ENCODE data around the gene ADIG. TPM values are rescaled to one million over a fixed set of nuclear protein-coding genes. Genes with fewer than 3 reads are reported as not detected.

The ADIG gene
- polyA plus RNA-seq, 2 donors, result not detected

DNA sequence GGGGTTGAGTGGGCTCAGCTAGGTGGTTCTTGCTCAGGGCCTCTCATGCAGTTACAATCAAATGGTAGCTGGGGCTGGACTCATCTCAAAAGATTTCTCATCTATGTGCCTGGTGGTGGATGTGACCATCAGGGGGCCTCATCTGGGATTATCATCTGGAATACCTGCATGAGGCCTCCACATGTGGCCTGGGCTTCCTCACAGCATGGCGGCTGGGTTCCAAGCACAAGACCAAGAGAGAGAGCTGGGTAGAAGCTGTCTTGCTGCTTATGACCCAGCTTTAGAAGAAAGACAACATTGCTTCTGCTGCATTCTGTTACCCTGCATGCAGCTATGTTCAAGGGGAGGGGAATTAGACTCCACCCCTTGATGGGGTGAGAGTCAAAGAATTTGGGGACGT is 43.1 kb downstream of the ADIG start:
- no peaks in the 10 kb centered on the region for H3K27me3 ChIP-seq (ENCODE audit: control insufficient read depth in 1 of 2, insufficient read depth in 2 of 2, low read length in 2 of 2)
- no peak overlapping the region for H3K4me3 ChIP-seq (ENCODE audit: low read depth in 1 of 2, low read length in 2 of 2)
- no peak overlapping the region for H3K27ac ChIP-seq (ENCODE audit: low read depth in 2 of 2, low read length in 1 of 2)
- H3K9me3 ChIP-seq (ENCODE audit: control insufficient read depth in 2 of 2, insufficient read depth in 1 of 2, low read depth in 1 of 2, low read length in 1 of 2), result peaks cover 0 to 8% of the 10 kb centered on the region in 2 donors
- 73 to 91% methylated on average over 2 of the region's 2 CpGs for WGBS, 2 donors
- H3K36me3 ChIP-seq (ENCODE audit: control insufficient read depth in 2 of 2, insufficient read depth in 2 of 2, low read length in 1 of 2), result peaks cover 0 to 3% of the 10 kb centered on the region in 2 donors
- H3K4me1 ChIP-seq (ENCODE audit: control insufficient read depth in 2 of 2, insufficient read depth in 2 of 2, low read length in 1 of 2), result no peaks in the 10 kb centered on the region

DNA sequence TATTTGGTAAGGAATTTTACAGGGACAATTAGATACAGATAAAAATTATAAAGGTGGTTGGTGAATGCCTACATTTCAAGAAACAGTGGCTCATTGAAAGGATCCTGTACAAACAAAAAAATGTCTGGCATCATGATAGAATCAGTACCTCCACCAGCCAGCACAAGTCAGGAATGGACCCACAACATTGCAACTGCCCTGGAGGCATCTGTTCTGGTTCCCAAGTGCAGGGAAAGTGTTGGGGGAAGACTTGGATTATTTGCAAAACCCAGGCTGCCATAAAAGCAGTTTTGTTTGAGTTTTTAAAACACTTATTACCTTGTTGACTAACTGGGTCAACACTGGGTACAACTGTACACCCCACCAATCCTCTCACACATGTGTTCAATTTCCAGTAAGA is 44.9 kb downstream of the ADIG start:
- Histone ChIP-seq H3K27me3 (ENCODE audit: control insufficient read depth in 1 of 2, insufficient read depth in 2 of 2, low read length in 2 of 2) (no peaks in the 10 kb centered on the region), H3K36me3 (ENCODE audit: control insufficient read depth in 2 of 2, insufficient read depth in 2 of 2, low read length in 1 of 2) (peaks cover 0 to 7% of the 10 kb centered on the region in 2 donors), H3K27ac (ENCODE audit: low read depth in 2 of 2, low read length in 1 of 2) (no peak overlapping the region), H3K4me3 (ENCODE audit: low read depth in 1 of 2, low read length in 2 of 2) (no peak overlapping the region), H3K9me3 (ENCODE audit: control insufficient read depth in 2 of 2, insufficient read depth in 1 of 2, low read depth in 1 of 2, low read length in 1 of 2) (peaks cover 0 to 8% of the 10 kb centered on the region in 2 donors), H3K4me1 (ENCODE audit: control insufficient read depth in 2 of 2, insufficient read depth in 2 of 2, low read length in 1 of 2) (no peaks in the 10 kb centered on the region)

DNA sequence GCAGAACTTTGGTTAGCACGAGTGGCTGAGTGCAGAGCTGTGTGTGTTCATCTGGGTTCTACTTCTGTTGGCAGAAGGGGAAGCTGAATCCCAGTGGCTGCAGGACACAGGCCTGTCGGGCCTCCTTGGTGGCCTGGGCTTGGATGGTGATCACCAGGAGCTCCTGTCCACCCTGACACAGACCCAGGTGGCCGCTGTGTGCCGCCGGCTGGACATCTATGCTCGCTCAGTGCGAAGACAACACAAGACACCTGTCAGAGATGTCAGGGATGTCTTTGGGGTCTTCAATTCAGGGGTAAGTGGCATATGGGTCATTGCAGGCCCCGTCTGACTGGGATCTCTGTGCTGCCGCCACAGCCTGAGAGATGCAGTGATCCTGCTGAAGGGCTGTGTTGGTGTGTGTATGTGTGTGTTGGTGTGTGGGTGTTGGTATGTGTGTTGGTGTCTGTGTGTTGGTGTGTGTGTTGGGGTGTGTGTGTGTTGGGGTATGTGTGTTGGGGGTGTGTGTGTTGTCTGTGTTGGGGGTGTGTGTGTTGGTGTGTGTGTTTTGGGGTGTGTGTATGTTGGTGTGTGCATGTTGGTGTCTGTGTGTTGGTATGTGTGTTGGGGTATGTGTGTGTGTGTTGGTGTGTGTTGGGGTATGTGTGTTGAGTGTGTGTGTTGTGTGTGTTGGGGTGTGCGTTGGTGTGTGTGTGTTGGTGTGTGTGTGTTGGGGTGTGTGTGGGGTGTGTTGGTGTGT is 46.1 kb downstream of the ADIG start:
- H3K9me3 ChIP-seq (ENCODE audit: control insufficient read depth in 2 of 2, insufficient read depth in 1 of 2, low read depth in 1 of 2, low read length in 1 of 2), result peaks cover 0 to 8% of the 10 kb centered on the region in 2 donors

DNA sequence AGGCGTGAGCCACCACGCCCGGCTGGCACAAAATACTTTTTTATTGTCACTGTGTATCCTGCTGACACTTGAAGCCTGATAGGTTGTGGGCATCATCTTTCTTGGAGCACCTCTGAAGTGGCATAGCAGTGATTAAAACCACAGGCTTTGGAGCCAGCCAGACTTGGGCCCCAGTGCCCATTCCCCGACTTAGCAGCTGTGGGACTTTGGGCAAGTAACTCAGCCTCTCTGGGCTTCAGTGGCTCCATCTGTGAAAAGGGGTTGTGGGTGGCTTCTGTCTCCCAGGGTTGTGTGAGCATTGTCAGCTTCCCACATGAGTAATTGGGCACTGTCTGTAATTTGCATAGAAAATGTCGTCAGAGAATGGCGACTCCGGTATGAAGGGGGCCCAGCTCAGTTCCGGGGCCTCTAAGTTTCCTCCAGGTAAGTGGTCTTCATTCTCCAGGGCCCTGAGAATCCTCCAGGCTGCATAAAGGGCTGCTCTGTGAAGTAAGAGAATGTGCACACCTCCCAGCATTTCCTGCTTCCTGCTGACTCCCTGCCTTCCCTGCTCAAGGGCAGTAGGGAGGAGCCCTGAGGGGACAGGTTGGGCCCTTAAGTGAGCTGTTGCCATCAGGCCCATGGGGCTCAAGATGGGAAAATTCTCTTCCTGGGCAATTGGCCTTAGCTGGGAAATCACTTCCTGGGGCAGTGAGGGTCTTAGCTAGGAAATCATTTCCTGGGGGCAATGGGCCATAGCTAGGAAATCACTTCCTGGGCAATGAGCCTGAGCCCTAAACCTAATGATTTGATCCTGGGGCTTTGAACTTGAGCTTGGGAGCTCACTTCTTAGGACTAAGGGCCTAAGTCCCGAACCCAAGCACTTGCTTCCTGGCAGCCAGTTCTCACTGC is 47.8 kb downstream of the ADIG start:
- Histone ChIP-seq H3K9me3 (ENCODE audit: control insufficient read depth in 2 of 2, insufficient read depth in 1 of 2, low read depth in 1 of 2, low read length in 1 of 2) (peaks cover 0 to 8% of the 10 kb centered on the region in 2 donors), H3K4me3 (ENCODE audit: low read depth in 1 of 2, low read length in 2 of 2) (no peak overlapping the region), H3K27me3 (ENCODE audit: control insufficient read depth in 1 of 2, insufficient read depth in 2 of 2, low read length in 2 of 2) (no peaks in the 10 kb centered on the region), H3K36me3 (ENCODE audit: control insufficient read depth in 2 of 2, insufficient read depth in 2 of 2, low read length in 1 of 2) (peaks cover 0 to 7% of the 10 kb centered on the region in 2 donors), H3K4me1 (ENCODE audit: control insufficient read depth in 2 of 2, insufficient read depth in 2 of 2, low read length in 1 of 2) (no peaks in the 10 kb centered on the region), H3K27ac (ENCODE audit: low read depth in 2 of 2, low read length in 1 of 2) (no peak overlapping the region)
- 77 to 83% methylated on average over 9 of the region's 9 CpGs for WGBS, 2 donors

More for the DNA sequence above, 46.1 kb downstream of the ADIG start:
- Histone ChIP-seq H3K4me3 (ENCODE audit: low read depth in 1 of 2, low read length in 2 of 2) (no peak overlapping the region), H3K36me3 (ENCODE audit: control insufficient read depth in 2 of 2, insufficient read depth in 2 of 2, low read length in 1 of 2) (peaks cover 0 to 7% of the 10 kb centered on the region in 2 donors), H3K27ac (ENCODE audit: low read depth in 2 of 2, low read length in 1 of 2) (no peak overlapping the region), H3K4me1 (ENCODE audit: control insufficient read depth in 2 of 2, insufficient read depth in 2 of 2, low read length in 1 of 2) (no peaks in the 10 kb centered on the region), H3K27me3 (ENCODE audit: control insufficient read depth in 1 of 2, insufficient read depth in 2 of 2, low read length in 2 of 2) (no peaks in the 10 kb centered on the region)
- 87 to 94% methylated on average over 9 to 10 of the region's 10 CpGs for WGBS, 2 donors

DNA sequence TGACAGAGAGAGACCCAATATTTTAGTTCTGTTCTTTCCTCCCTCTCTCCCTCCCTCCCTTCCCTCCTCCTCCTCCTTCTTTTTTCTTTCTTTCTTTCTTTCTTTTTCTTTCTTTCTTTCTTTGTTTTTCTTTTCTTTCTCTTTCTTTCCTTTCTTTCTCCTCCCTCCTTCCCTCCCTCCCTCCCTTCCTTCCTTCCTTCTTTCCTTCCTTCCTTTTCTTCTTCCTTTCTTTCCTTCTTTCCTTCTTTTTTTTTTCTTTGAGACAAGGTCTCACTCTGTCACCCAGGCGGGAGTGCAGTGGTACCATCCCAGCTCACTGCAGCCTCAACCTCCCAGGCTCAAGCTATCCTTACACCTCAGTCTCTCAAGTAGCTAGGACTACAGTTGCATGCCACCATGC is 49.0 kb downstream of the ADIG start:
- Histone ChIP-seq H3K9me3 (ENCODE audit: control insufficient read depth in 2 of 2, insufficient read depth in 1 of 2, low read depth in 1 of 2, low read length in 1 of 2) (peaks cover 0 to 5% of the 10 kb centered on the region in 2 donors), H3K27me3 (ENCODE audit: control insufficient read depth in 1 of 2, insufficient read depth in 2 of 2, low read length in 2 of 2) (no peaks in the 10 kb centered on the region), H3K4me1 (ENCODE audit: control insufficient read depth in 2 of 2, insufficient read depth in 2 of 2, low read length in 1 of 2) (no peaks in the 10 kb centered on the region), H3K36me3 (ENCODE audit: control insufficient read depth in 2 of 2, insufficient read depth in 2 of 2, low read length in 1 of 2) (peaks cover 0 to 7% of the 10 kb centered on the region in 2 donors), H3K4me3 (ENCODE audit: low read depth in 1 of 2, low read length in 2 of 2) (no peak overlapping the region), H3K27ac (ENCODE audit: low read depth in 2 of 2, low read length in 1 of 2) (no peak overlapping the region)
- 69 to 91% methylated on average over 1 of the region's 1 CpG for WGBS, 2 donors

DNA sequence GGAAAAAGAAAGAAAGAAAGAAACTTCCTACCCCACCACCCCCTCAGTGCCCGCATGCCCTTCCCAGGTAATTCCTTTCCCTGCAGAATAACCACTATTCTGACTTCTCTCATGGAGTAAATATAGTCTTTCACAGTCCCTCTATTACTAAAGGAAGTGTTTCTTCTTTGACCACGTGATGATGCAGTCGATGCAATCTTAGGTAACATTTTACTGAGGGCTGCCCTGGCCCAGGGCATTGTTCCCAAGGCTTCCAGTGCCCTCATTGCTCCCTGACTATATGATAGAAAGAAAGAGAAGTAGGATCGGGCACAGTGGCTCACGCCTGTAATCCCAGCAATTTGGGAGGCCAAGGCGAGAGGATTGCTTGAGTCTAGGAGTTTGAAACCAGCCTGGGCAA is 49.7 kb downstream of the ADIG start:
- WGBS, 2 donors, result 71 to 80% methylated on average over 6 of the region's 6 CpGs
- H3K9me3 ChIP-seq (ENCODE audit: control insufficient read depth in 2 of 2, insufficient read depth in 1 of 2, low read depth in 1 of 2, low read length in 1 of 2), result peaks cover 0 to 5% of the 10 kb centered on the region in 2 donors
- H3K4me3 ChIP-seq (ENCODE audit: low read depth in 1 of 2, low read length in 2 of 2), result no peak overlapping the region
- H3K36me3 ChIP-seq (ENCODE audit: control insufficient read depth in 2 of 2, insufficient read depth in 2 of 2, low read length in 1 of 2), result peaks cover 0 to 7% of the 10 kb centered on the region in 2 donors
- no peak overlapping the region for H3K27ac ChIP-seq (ENCODE audit: low read depth in 2 of 2, low read length in 1 of 2)
- H3K4me1 ChIP-seq (ENCODE audit: control insufficient read depth in 2 of 2, insufficient read depth in 2 of 2, low read length in 1 of 2), result no peaks in the 10 kb centered on the region
- no peaks in the 10 kb centered on the region for H3K27me3 ChIP-seq (ENCODE audit: control insufficient read depth in 1 of 2, insufficient read depth in 2 of 2, low read length in 2 of 2)

DNA sequence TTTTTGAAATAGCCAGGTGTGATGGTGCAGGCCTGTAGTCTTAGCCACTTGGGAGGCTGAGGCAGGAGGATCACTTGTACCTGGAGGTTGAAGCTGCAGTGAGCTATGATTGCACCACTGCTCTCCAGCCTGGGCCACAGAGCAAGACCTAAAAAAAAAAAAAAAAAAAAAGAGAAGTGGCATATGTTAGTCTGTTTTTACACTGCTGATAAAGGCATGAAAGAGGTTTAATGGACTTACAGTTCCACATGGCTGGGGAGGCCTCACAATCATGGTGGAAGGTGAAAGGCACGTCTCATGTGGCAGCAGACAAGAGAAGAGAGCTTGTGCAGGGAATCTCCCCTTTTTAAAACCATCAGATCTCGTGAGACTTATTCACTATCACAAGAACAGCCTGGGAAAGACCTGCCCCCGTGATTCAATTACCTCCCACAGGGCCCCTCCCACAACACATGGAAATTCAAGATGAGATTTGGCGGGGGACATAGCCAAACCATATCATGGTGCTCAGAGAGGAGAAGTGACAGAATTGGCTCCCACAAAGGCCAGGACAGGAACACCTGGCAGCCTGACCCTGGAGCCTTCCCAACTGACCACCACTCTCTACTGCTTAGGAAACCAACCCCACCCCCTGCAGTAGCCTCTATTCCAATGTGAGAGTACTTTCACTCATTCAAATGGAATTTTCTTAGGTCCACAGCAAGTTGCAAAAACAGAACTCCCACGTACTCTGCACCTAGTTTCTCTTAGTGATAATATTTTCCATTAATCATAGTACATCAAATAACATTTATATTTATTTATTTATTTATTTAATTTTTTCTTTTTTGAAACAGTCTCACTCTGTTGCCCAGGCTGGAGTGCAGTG is 50.4 kb downstream of the ADIG start:
- 55 to 62% methylated on average over 5 of the region's 5 CpGs for WGBS, 2 donors
- no peak overlapping the region for H3K4me3 ChIP-seq (ENCODE audit: low read depth in 1 of 2, low read length in 2 of 2)
- peaks cover 0 to 5% of the 10 kb centered on the region in 2 donors for H3K9me3 ChIP-seq (ENCODE audit: control insufficient read depth in 2 of 2, insufficient read depth in 1 of 2, low read depth in 1 of 2, low read length in 1 of 2)
- no peak overlapping the region for H3K27ac ChIP-seq (ENCODE audit: low read depth in 2 of 2, low read length in 1 of 2)
- no peaks in the 10 kb centered on the region for H3K27me3 ChIP-seq (ENCODE audit: control insufficient read depth in 1 of 2, insufficient read depth in 2 of 2, low read length in 2 of 2)
- H3K4me1 ChIP-seq (ENCODE audit: control insufficient read depth in 2 of 2, insufficient read depth in 2 of 2, low read length in 1 of 2), result no peaks in the 10 kb centered on the region
- H3K36me3 ChIP-seq (ENCODE audit: control insufficient read depth in 2 of 2, insufficient read depth in 2 of 2, low read length in 1 of 2), result peaks cover 0 to 7% of the 10 kb centered on the region in 2 donors

DNA sequence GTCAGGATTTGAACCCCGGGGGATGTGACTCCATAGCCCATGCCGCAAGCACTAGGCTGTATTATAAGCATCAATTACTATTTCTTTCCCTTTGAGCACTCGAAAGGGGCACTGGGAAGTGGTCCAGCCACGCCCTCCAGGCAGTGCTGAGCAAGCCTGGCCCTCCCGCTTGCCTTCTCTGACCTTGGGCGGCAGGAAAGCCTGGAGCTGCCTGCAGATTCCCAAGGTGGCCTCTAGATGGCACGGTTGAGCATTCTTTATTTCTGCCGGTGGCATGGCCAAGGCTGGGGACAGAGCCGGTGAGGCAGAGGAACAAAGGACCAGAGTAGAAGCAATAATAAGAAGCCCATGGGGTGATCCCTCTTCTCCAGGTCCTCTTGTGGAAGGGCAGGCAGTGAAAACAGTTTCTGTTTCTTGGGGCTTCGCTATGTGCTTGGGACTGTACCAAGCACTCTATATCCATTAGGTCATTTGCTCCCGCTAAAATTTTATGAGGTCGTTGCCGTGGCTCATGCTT is 52.6 kb downstream of the ADIG start:
- H3K4me1 ChIP-seq (ENCODE audit: control insufficient read depth in 2 of 2, insufficient read depth in 2 of 2, low read length in 1 of 2), result no peaks in the 10 kb centered on the region
- no peak overlapping the region for H3K4me3 ChIP-seq (ENCODE audit: low read depth in 1 of 2, low read length in 2 of 2)
- WGBS, 2 donors, result 34 to 39% methylated on average over 13 of the region's 13 CpGs

DNA sequence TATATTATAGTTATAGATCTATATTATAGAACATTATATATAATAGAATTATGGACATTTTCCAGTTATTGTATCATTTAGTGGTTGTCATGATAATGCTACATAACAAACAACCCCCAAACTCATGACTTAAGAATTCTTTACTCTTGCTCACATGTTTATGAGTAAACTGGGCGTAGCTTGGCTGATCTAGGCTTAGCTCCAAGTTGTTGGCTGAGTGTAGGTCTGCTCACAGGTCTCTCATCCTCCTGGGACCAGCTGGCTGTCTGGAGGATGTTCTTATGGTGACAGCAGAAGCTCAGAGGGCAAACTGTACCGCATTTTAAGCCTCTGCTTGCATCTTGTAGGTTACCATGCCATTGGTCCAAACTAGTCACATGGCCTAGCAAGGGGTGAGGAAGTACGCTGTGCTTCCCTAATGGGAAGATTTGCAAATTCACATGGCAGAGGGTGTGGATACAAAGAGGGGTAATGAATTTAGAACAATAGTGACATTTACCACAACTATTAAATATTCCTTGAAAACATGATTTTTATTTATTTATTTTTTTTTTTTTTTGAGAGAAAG is 54.8 kb downstream of the ADIG start:
- H3K9me3 ChIP-seq (ENCODE audit: control insufficient read depth in 2 of 2, insufficient read depth in 1 of 2, low read depth in 1 of 2, low read length in 1 of 2), result no peaks in the 10 kb centered on the region
- H3K36me3 ChIP-seq (ENCODE audit: control insufficient read depth in 2 of 2, insufficient read depth in 2 of 2, low read length in 1 of 2), result no peaks in the 10 kb centered on the region
- WGBS, 2 donors, result 48 to 55% methylated on average over 3 of the region's 3 CpGs
- no peaks in the 10 kb centered on the region for H3K27me3 ChIP-seq (ENCODE audit: control insufficient read depth in 1 of 2, insufficient read depth in 2 of 2, low read length in 2 of 2)
- H3K4me3 ChIP-seq (ENCODE audit: low read depth in 1 of 2, low read length in 2 of 2), result no peak overlapping the region
- no peaks in the 10 kb centered on the region for H3K4me1 ChIP-seq (ENCODE audit: control insufficient read depth in 2 of 2, insufficient read depth in 2 of 2, low read length in 1 of 2)
- H3K27ac ChIP-seq (ENCODE audit: low read depth in 2 of 2, low read length in 1 of 2), result no peak overlapping the region

More for the DNA sequence above, 52.6 kb downstream of the ADIG start:
- Histone ChIP-seq H3K36me3 (ENCODE audit: control insufficient read depth in 2 of 2, insufficient read depth in 2 of 2, low read length in 1 of 2) (peaks cover 0 to 3% of the 10 kb centered on the region in 2 donors), H3K27ac (ENCODE audit: low read depth in 2 of 2, low read length in 1 of 2) (no peak overlapping the region), H3K9me3 (ENCODE audit: control insufficient read depth in 2 of 2, insufficient read depth in 1 of 2, low read depth in 1 of 2, low read length in 1 of 2) (no peaks in the 10 kb centered on the region), H3K27me3 (ENCODE audit: control insufficient read depth in 1 of 2, insufficient read depth in 2 of 2, low read length in 2 of 2) (no peaks in the 10 kb centered on the region)
